ENCODE data around the gene ZFP36.

DNA sequence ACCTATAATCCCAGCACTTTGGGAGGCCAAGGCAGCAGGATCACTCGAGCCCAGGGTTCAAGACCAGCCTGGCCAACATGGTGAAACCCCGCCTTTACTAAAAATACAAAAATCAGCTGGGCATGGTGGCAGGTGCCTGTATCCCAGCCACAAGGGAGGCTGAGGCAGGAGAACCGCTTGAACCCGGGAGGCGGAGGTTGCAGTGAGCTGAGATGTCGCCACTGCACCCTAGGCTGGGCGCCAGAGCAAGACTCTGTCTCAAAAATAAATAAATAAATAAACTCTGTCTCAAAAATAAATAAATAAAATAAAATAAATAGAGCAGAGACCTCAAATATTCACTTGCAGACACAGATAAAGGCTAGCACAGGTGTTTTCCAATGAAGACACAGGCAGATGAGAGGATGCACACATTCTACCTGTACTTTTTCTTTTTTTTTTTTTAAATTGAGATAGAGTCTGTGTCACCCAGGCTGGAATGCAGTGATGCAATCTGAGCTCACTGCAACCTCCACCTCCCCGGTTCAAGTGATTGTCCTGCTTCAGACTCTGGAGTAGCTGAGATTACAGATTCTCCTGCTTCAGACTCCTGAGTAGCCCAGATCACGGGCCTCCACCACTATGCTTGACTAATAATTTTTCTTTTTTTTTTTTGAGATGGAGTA, 31.8 kb downstream of the ZFP36 start:
- no peak for TF ChIP-seq CTCF (IDR thresholded peaks at IDR 0.05; ENCODE audit: low read depth, low read length)
- no peak for TF ChIP-seq EZH2phosphoT487 (IDR thresholded peaks at IDR 0.05; ENCODE audit: low read depth)
